ELF-1 (cell line): ENCODE data around the gene BCAP31.
A peak's percentile ranks its signal among the peaks of the same experiment; 100 is the strongest.
"Not testable (repeated sequence)": the region's sequence is repeated elsewhere in the genome, so short reads cannot be mapped to it uniquely, and the experiment has no call there.

Experiments
- DNase-seq: peaks from one replicate; pipeline ENCODE4 v3.0.0-alpha.2; 2016; ENCODE audit warnings: low read depth, low spot score

The BCAP31 gene

DNA sequence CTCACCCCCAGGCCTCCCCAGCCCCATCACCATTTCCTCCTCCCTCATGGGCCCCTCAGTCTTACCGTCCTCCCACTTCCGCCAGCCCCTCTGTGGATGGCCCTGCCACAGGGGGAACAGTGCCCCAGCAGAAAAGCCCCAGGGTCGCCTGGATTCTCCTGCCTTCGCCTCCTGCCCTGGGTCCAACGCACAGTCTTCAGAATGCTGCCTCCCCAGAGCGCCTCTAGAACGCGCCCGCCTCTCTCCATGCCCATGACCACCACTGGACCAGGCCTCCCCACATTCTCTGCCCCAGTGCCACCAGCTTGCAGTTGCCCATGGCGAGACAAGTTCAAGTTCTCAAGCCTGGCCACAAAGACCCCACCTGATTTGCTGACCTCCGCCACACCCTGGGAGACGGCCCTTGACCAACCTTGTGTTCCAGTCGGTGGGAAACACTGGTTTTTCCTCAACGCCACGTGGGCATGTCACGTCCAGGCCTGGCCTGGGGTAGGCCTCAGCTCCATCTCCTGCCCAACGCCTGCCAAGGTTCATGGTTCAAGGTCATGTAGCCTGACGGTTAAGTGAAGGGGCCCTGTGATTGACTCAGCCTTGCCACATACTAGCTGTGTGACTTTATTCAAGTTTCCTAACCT is 39.2 kb upstream of the BCAP31 start:
- no peak for DNase-seq

- DNase-seq: no peak
These were observed 38.5 kb upstream of the BCAP31 start for GRCh38 chrX:153762626-153763173.

GRCh38 chrX:153761863-153762262 is 37.7 kb upstream of the BCAP31 start:
- no peak for DNase-seq

DNA sequence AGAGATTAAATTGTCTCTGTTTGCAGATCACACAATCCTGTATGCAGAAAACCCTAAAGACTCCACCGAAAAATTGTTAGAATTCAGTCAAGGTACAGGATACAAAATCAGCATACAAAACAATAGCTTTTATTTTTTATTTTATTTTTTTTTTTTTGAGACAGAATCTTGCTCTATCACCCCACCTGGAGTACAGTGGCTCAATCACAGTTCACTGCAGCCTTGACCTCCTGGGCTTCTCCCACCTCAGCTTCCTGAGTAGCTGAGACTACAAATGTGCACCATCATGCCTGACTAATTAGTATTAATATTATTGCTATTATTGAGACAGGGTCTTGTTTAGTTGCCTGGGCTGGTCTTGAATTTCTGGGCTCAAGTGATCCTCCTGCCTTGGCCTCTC is 30.9 kb upstream of the BCAP31 start:
- DNase-seq: no peak

DNA sequence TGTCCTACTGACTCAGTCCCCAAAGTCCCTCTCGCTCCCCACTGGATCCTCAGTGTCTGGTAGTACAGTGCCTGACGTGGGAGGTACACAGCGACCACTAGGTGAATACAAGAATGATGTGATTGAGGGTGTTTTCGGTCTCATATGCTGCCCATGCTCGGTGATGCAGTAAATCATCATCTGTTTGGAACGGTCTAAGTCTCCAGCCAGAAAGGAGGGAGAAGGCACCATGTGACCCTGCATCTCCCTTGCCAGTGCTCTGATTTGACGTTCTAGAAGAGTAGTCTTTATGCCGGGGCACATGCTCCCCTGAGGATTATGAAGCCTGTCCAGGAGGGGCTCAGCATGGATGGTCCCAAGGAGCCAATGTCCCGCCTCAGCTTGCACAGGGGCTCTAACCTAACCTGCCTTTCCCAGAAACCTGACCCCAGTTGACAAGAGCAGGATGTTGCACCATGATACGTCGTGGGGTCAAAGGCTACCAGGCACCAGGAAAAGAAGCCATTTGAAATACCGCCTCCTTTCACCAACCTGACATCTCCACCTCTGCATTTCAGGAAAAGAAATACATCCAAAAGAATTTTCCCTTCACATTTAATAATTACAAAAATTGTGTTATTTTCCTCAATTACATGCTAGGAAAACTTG is 26.1 kb upstream of the BCAP31 start:
- DNase-seq: no peak

DNA sequence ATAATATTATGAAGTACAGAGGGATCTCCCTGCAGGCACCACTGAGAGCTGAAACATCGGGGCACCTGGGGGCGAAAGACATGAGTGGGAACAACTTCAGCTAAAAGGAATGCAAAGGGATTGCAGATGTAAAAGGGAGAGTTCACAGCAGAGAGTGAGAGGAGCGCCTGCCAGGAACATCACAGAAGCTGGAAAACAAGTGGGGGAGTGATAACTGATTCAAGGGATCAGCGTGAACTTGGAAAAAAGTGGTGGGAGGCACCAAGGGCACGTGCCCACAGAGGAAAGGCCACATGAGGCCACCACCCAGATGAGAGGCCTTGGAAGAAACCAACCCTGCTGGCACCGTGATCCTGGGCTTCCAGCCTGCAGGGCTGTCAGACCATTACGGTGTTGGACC is 24.8 kb upstream of the BCAP31 start:
- DNase-seq: not testable (repeated sequence)

DNA sequence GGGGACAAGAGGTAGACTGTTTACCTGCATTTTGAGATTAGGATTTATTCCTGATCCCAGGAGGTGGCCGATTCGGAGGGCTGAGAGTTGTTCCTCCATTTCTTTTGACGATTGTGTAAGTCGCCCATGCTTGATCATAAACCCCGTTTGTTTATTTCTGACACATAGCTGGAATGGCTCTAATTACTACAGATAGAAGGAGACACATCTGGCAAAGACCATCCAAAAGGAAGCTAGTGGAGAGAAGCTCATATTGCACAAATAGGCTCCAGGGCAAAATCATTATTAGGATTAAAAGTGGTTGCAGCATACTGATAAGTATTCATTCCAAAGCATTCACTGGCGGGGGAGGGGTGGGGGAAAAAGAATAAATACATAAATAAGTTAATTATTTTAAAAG is 22.8 kb upstream of the BCAP31 start:
- DNase-seq: not testable (repeated sequence)

DNA sequence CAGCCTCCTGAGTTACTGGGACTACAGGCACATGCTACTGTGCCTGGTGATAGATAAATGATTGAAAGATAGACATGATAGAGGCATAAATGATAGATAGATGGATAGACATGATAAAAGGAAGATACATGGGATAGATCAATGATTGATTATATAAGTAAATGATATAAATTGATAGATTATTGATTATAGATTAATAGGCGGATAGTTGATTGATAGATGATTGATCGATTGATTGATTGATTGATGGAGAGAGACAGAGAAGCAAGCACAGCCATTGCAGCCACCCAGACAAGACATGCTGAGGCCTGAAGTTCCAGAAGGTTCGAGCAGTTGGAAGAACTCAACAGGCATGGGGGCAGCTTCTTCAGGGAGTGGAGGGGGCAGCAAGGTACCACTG is 22.2 kb upstream of the BCAP31 start:
- no peak for DNase-seq

DNA sequence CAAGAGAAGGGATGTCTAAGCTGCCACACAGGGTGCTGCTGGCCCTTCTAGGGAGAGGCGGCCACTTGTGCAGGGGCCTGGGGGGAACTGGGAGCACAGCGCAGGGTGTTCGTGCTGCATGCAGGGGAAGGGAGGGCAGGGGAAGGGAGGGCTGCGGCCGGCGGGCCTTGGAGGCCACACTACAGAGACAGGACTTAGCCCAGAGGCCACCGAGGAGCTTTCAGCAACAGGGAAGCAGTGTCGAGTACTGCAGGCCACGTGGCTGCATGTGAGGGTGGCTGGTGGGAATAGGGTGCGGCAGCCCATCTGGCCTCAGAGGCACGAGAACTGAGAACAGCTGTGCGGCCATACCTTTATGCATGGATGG is 20.9 kb upstream of the BCAP31 start:
- DNase-seq: not testable (repeated sequence)

- DNase-seq: peak; percentile 82
These were observed 20.3 kb upstream of the BCAP31 start for GRCh38 chrX:153744210-153745066.

DNA sequence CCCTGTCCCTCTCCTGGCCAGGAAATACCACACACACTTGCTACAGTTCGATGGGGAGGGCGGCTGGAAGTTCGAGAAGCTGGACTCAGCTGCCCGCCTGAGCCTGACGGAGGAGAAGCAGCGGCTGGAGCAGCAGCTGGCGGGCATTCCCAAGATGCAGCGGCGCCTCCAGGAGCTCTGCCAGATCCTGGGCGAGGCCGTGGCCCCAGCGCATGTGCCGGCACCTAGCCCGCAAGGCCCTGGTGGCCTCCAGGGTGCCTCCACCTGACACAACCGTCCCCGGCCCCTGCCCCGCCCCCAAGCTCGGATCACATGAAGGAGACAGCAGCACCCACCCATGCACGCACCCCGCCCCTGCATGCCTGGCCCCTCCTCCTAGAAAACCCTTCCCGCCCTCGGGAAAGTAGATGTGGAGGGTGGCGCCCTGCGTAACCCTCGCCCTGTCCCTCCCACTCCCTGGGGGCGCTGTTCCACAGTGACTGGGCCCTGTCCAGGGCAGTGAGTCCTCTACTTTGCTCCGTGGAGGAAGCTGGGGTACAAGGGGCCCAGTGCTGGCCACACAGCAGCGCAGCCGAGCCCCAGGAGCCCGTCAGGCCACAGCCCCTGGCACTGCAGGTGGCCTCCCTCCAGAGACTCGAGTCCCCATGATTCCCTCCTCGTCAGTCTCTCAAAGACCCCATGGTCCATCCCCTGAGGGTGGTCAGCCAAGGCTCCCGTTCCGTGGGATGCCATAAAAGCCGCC is 19.5 kb upstream of the BCAP31 start:
- peak; percentile 74 for DNase-seq

DNA sequence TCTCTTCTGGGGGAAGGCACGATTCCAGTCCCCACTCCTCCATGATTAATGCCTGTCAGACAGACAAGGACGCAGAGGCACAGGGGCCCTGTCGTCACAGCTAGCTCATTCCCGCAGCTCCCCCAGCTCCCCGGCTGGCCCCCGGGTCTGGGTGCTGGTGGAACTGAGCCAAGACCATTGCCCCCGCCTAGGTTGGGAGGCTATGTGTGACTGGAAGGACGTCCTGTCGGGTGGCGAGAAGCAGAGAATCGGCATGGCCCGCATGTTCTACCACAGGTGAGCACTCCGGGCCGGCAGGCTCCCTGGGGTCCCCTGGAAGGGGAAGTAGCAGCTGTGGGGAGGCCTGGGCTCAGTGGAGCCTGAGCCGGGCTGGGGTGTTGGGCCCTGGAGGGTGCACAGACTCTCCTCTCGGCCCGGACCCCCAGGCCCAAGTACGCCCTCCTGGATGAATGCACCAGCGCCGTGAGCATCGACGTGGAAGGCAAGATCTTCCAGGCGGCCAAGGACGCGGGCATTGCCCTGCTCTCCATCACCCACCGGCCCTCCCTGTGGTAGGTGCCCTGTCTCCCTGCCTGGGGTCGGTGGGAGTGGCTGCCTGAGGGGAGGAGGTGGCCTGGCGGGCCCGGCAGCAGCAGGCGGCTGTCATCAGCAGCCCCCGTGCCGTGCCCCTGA is 18.7 kb upstream of the BCAP31 start:
- not testable (repeated sequence) for DNase-seq

GRCh38 chrX:153742111-153742510 is 17.9 kb upstream of the BCAP31 start:
- DNase-seq: not testable (repeated sequence)

DNA sequence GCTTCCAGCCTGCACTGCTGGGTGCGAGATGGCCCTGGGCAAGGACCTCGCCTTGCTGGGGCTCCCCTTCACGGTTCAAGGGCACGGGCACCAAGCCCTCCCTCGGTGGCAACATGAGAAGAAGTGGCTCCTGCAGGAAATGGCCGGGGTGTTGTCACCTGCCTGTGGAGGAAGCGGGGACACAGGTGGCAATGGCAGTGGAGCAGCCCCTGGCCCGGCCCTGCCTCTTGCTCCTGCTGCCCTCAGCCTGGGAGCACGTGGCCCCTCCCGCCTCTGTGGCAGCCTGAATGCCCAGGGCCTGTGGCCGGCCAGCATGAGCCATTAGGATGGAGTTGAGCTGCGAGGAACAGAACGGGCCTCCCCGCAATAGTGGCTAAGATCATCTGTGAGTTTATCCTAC is 17.3 kb upstream of the BCAP31 start:
- no peak for DNase-seq

- no peak for DNase-seq
These were observed 16.5 kb upstream of the BCAP31 start for GRCh38 chrX:153740631-153741222.

DNA sequence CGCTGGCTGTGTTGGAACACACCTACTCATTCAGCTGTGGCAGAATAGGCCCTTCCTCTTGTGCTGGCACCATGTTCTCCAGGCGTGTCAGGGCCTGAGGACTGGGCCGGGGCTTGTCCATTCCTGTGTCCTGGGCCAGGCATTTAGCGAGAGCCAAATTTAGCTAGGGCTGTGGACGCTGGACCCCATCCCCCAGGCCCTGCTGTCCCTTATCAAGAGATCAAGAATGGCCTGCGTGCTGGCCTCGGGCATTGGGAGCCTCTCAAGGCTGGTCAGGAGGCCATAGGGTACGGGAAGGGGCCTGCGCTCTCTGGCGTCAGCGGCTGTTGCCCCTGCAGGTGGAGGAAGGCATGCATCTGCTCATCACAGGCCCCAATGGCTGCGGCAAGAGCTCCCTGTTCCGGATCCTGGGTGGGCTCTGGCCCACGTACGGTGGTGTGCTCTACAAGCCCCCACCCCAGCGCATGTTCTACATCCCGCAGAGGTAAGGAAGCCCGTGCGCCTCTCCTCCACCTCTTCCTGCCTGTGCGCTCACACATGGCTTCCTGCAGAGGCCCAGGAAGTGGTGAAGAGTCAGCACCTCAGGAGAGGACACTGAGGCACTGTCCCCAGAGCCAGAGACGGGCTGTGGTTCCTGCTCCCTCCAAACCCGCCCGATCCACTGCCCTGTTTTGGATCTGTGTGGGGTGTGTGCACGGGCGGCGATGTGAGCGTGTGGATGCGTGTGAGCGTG is 15.7 kb upstream of the BCAP31 start:
- DNase-seq: peak; percentile 62

GRCh38 chrX:153738056-153738605 is 13.9 kb upstream of the BCAP31 start:
- no peak for DNase-seq

DNA sequence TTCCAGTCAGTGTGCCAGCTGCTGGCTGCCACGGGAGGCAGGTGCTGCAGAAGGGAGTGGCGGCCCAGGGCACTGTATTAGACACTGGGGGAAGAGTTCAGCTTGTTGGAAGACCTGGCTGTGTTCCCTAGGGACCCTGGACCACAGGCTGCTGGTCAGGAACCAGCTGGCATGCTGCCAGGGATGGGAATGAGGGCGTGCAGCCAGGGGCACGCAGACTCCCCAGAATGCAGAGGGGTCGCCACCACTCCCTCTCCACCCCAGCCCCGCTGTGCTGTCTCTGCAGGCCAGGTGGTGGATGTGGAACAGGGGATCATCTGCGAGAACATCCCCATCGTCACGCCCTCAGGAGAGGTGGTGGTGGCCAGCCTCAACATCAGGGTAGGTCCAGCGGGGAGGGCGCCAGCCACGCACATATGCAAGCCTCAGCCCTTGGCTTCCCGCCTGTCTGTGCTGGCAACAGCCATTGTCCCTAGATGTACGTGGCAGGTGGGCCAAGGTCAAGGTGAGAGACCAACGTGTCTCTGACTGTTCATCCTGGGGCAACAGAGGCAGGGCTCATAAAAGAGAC is 12.8 kb upstream of the BCAP31 start:
- no peak for DNase-seq

GRCh38 chrX:153736071-153736820 is 12.1 kb upstream of the BCAP31 start:
- DNase-seq: peak; percentile 42
